ENCODE data around the gene BSPRY. TPM values are rescaled to one million over a fixed set of nuclear protein-coding genes. Genes with fewer than 3 reads are reported as not detected.

BSPRY gene
- total RNA-seq, 2 donors from 2014 or later: 0.48 to 3.8 TPM

DNA sequence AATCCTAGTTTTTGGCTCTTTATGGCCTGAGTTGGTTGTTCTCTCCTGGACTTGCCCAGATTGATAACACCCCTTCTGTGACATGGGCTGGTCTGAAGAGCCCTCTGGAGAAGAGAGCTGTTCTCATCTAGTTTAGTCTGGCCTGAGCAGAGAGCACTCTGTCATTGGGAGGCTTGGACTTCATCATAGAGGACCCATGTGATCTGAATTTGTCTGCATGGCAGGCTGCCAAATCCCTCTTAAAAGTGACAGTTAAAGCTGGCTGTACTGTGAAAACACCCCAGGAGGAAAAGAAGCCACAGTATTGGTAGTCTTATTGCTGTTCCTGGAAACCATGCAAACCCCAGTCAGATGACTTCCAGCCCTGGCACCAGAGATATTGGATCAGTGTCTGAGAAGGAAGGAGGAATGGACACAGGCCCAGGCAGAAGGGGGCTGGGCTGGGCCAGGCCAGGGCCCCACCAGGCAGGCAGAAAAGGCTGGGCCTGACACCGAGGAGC is 5.6 kb upstream of the BSPRY start:
- peak; percentile 92 for DNase-seq (ENCODE audit: low spot score)
- Histone ChIP-seq H3K36me3 (no peaks in the 10 kb centered on the region), H3K4me1 (peaks cover 0 to 16% of the 10 kb centered on the region in 2 donors), H3K27ac (peak overlapping the region; percentile 76 to 84), H3K4me3 (no peak overlapping the region), H3K27me3 (no peaks in the 10 kb centered on the region), H3K9me3 (no peaks in the 10 kb centered on the region)
- TF ChIP-seq, protein P1, sequence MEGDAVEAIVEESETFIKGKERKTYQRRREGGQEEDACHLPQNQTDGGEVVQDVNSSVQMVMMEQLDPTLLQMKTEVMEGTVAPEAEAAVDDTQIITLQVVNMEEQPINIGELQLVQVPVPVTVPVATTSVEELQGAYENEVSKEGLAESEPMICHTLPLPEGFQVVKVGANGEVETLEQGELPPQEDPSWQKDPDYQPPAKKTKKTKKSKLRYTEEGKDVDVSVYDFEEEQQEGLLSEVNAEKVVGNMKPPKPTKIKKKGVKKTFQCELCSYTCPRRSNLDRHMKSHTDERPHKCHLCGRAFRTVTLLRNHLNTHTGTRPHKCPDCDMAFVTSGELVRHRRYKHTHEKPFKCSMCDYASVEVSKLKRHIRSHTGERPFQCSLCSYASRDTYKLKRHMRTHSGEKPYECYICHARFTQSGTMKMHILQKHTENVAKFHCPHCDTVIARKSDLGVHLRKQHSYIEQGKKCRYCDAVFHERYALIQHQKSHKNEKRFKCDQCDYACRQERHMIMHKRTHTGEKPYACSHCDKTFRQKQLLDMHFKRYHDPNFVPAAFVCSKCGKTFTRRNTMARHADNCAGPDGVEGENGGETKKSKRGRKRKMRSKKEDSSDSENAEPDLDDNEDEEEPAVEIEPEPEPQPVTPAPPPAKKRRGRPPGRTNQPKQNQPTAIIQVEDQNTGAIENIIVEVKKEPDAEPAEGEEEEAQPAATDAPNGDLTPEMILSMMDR (IDR thresholded peaks at IDR 0.05): no peak

DNA sequence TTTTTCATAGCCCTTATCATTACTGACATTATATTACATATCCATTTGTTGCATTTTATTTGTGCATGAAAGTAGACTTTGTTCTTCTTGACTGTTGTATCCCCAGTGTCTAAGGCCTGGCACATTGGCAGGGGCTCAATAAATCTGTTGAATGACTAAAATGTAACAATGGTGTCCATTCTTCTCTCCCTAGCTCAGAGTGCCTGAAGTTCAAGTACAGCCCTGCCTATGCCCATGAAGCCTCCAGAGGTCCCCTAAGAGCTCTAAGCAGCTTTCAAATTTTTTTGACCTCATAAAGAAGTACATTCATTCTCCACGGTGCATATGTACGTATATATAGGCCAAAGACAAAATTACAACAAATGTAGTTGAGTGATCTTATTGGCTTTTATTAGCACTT is 4.2 kb upstream of the BSPRY start:
- DNase-seq (ENCODE audit: low spot score): no peak
- TF ChIP-seq, protein P1 (IDR thresholded peaks at IDR 0.05): no peak
- Histone ChIP-seq H3K9me3 (no peaks in the 10 kb centered on the region), H3K4me1 (peaks cover 0 to 12% of the 10 kb centered on the region in 2 donors), H3K36me3 (no peaks in the 10 kb centered on the region), H3K27me3 (no peaks in the 10 kb centered on the region), H3K27ac (peak overlapping the region; percentile 76 to 84), H3K4me3 (no peak overlapping the region)

DNA sequence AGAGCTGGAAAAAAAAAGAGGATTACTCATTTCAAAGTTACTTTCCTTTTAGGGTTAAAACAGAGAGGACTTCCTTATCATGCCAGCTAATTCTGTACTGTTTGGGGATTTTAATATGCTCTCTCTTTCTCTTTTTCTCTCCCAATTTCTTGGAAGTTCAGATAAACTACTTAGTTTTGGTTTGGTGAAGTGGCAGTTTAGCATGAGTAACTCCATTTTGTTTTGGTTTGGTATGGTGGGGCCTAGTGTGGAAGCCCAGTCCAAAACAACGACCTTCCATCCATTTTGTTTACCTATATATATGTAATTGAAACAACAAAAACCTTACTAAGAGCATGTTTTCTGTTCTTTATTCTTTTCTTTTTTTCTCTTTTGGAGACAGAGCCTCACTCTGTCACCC is 3.7 kb upstream of the BSPRY start:
- Histone ChIP-seq H3K27ac (peak overlapping the region in 1 of 2 donors; percentile 84), H3K27me3 (no peaks in the 10 kb centered on the region), H3K36me3 (no peaks in the 10 kb centered on the region), H3K4me1 (peaks cover 0 to 13% of the 10 kb centered on the region in 2 donors), H3K9me3 (no peaks in the 10 kb centered on the region), H3K4me3 (no peak overlapping the region)
- TF ChIP-seq, protein P1 (IDR thresholded peaks at IDR 0.05): no peak
- DNase-seq (ENCODE audit: low spot score): no peak

DNA sequence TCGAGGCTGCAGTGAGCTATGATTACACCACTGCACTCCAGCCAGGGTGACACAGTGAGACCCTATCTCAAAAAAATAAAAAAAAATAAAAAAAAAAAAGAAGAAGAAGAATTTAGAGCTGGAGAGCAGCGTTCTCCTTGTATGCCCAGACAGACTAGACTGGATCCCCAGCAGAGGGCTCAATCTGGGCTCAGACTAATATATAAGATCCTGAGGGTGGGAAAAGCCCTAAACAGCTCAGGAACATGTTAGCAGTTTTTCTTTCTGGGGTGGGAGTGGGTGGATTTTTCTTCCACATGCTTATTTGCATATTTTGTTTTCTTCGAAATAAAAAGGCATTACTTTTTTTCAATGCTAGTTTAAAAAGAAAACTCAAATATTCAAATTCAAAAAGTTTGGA is 904 bp upstream of the BSPRY start:
- no peak for DNase-seq (ENCODE audit: low spot score)
- no peaks in the 10 kb centered on the region for H3K36me3 ChIP-seq
- no peak overlapping the region for H3K27ac ChIP-seq
- peaks cover 0 to 11% of the 10 kb centered on the region in 2 donors for H3K4me1 ChIP-seq
- H3K4me3 ChIP-seq: no peak overlapping the region
- H3K27me3 ChIP-seq: no peaks in the 10 kb centered on the region
- TF ChIP-seq, protein P1 (IDR thresholded peaks at IDR 0.05): no peak
- H3K9me3 ChIP-seq: no peaks in the 10 kb centered on the region

DNA sequence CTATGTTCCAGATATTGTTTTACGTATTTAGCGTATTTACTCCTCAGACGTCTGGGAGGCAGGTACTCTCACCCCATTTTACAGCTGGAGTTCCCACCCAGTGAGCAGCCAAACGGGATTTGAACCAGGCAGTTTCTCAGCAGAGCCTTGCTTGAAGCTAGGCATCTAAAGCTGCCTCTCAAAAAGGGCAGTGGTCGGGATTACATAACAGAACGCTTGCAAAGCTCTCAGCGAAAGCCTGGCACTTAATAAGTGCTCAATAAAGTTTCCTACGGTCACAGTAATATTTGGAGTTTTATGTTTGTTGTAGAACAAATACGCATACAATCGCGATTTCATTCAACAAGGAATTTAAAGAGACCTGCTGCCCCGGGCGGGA is 286 bp upstream of the BSPRY start:
- peaks cover 0 to 11% of the 10 kb centered on the region in 2 donors for H3K4me1 ChIP-seq
- no peaks in the 10 kb centered on the region for H3K36me3 ChIP-seq
- no peak for DNase-seq (ENCODE audit: low spot score)
- no peaks in the 10 kb centered on the region for H3K27me3 ChIP-seq
- no peaks in the 10 kb centered on the region for H3K9me3 ChIP-seq
- no peak overlapping the region for H3K27ac ChIP-seq
- H3K4me3 ChIP-seq: peak overlapping the region in 1 of 2 donors; percentile 59
- TF ChIP-seq, protein P1 (IDR thresholded peaks at IDR 0.05): no peak

DNA sequence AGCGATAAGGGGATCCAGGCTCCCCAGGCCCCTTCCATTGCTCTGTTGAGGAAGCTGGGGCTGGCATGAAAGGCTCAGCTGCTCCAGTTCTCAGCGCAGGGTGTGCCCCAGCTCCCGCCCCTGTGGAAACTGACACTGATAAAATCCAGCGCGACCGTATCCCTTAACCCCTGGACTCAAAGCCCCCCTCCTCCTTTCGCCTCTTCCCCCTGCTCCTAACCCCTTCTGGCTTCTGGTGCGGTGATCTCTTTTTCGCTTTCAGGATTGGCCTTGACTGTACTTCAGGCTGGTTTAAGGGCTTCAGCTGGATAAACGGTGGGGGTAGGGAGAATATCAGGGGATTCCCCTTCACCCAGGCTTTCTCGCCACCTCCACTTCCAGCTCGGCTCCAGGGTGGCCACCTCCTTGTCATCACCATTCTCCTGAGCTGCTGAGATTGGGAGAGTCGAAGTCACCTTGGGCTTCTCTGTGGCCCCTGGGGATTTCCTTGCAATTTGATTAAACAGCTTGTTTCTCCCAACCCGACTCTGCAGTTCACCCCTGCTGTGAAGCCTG is 843 bp downstream of the BSPRY start:
- TF ChIP-seq, protein P1 (IDR thresholded peaks at IDR 0.05): no peak
- Histone ChIP-seq H3K9me3 (no peaks in the 10 kb centered on the region), H3K4me1 (peaks cover 0 to 11% of the 10 kb centered on the region in 2 donors), H3K27ac (peak overlapping the region in 1 of 2 donors; percentile 8), H3K4me3 (peak overlapping the region; percentile 49 to 59), H3K36me3 (no peaks in the 10 kb centered on the region), H3K27me3 (no peaks in the 10 kb centered on the region)
- DNase-seq (ENCODE audit: low spot score): no peak

All from right atrium auricular region (tissue), 2 donors.